ENCODE results near the gene ISL2.

Gene ISL2

DNA sequence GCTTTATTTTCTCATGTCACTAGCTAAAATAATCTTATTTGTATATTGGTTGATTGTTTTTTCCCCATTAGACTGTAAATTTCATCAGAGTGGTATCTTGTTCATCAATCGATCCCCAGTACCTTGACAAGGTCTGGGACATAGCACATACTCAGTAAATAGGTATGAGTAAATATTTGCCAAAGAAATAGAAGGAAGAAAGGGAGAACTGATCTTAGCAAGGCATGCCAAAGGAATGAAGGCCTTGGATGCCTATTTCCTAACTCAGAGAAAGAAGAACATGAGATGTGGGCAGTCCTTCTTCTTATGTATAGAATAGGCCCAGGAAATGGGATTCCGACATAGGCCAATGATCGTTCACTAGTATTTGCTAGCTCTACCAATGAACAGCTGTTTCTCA, 54.7 kb downstream of the ISL2 start:
- DNase-seq (ENCODE audit: low read depth, low spot score): no peak

DNA sequence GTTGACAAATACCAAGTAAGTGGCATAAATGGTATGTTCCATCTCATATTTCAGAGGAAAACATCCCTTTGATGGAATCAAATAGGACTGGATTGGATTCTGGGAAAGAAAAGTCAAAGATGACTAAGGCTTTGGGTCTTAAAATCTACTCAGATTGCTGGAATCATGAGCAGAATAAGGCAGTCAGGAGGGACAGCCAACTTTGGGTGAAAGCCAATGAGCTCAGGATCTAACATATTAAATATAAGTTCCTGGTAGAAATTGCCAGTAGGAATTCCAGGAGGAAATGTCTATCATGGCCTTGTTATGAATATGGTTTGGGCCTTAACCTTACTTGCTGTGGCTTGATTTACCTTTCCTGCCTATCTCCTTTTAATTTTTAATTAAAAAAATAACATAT, 55.3 kb downstream of the ISL2 start:
- DNase-seq (ENCODE audit: low read depth, low spot score): no peak
- no peaks in the 10 kb centered on the region for H3K27me3 ChIP-seq (ENCODE audit: insufficient read depth, insufficient read length)
- TF ChIP-seq YY1 (IDR thresholded peaks at IDR 0.05; ENCODE audit: insufficient read depth, insufficient read length) (no peak), ZNF274 (IDR thresholded peaks at IDR 0.05; ENCODE audit: low read depth, low read length) (no peak)
- no peaks in the 10 kb centered on the region for H3K36me3 ChIP-seq (ENCODE audit: insufficient read depth, insufficient read length, low read length)
- no peaks in the 10 kb centered on the region for H3K9me3 ChIP-seq (ENCODE audit: insufficient read depth, low read length)
- H3K4me3 ChIP-seq (ENCODE audit: insufficient read length, low read depth): no peak overlapping the region
- no peak overlapping the region for H3K9ac ChIP-seq (ENCODE audit: insufficient read length, low read depth)
- no peaks in the 10 kb centered on the region for H3K4me1 ChIP-seq (ENCODE audit: insufficient read depth, insufficient read length)

More for the DNA sequence above, 54.7 kb downstream of the ISL2 start:
- H3K9ac ChIP-seq (ENCODE audit: insufficient read length, low read depth): no peak overlapping the region
- H3K27me3 ChIP-seq (ENCODE audit: insufficient read depth, insufficient read length): no peaks in the 10 kb centered on the region
- no peak overlapping the region for H3K4me3 ChIP-seq (ENCODE audit: insufficient read length, low read depth)
- TF ChIP-seq ZNF274 (IDR thresholded peaks at IDR 0.05; ENCODE audit: low read depth, low read length) (no peak), SUZ12 (IDR thresholded peaks at IDR 0.05; ENCODE audit: extremely low read depth, insufficient read depth, insufficient read length) (no peak), YY1 (IDR thresholded peaks at IDR 0.05; ENCODE audit: insufficient read depth, insufficient read length) (no peak)
- no peaks in the 10 kb centered on the region for H3K9me3 ChIP-seq (ENCODE audit: insufficient read depth, low read length)
- H3K4me1 ChIP-seq (ENCODE audit: insufficient read depth, insufficient read length): no peaks in the 10 kb centered on the region
- no peaks in the 10 kb centered on the region for H3K36me3 ChIP-seq (ENCODE audit: insufficient read depth, insufficient read length, low read length)
